ENCODE data around the gene ABHD10. TPM values are rescaled to one million over a fixed set of nuclear protein-coding genes. Genes with fewer than 3 reads are reported as not detected.

Gene ABHD10
- total RNA-seq, 4 donors from 2014 or later: 6.5 to 15.0 (median 12.2) TPM

DNA sequence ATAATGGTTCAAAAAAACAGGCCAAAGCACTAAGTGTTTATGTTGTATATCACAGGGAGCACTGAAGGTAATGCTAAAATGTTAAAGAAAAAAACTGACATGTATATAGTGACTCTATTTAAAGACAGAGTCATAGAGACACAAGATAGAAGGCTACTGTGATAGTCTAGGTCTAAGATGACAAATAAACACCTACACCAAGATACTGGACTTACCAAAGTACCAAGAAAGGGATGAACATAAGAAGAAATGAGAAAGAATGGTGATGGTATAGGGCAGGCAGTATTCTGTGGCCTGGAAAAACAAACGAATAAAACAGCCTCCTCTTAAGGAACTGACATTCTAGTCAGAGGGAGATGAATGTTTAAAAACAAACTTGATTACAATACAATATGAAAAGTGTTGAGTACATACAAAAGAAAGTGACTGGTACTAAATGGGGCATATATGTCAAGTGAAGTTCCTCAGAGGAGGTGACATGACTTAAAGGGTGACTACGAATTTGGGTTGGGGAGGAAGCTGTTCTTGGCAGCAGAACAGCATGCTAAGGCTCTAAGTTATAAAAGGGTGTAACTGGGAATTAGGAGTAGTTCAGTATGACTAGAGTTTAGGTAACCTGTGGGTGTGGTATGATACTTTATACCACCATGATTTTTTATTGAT is 5.9 kb downstream of the ABHD10 start:
- Histone ChIP-seq H3K9me3 (no peaks in the 10 kb centered on the region), H3K27me3 (no peaks in the 10 kb centered on the region), H3K4me3 (no peak overlapping the region), H3K36me3 (peaks cover 0 to 27% (median 15%) of the 10 kb centered on the region in 4 donors), H3K4me1 (peaks cover 10 to 31% (median 18%) of the 10 kb centered on the region in 4 donors), H3K27ac (replicated peaks in 1 of 4) (no peak overlapping the region)
- WGBS: 59% methylated on average over 2 of the region's 2 CpGs
- TF ChIP-seq POLR2A (IDR thresholded peaks at IDR 0.05; ENCODE audit: low read depth) (no peak), CTCF (IDR thresholded peaks at IDR 0.05) (no peak), EP300 (IDR thresholded peaks at IDR 0.05) (no peak), POLR2AphosphoS5 (IDR thresholded peaks at IDR 0.05) (no peak)
- intact Hi-C loops (cut with DNase I): no loop called here
- no peak for DNase-seq (ENCODE audit: extremely low spot score)

- no peak for DNase-seq (ENCODE audit: extremely low spot score)
- Histone ChIP-seq H3K4me3 (no peak overlapping the region), H3K27ac (replicated peaks in 1 of 4) (no peak overlapping the region), H3K4me1 (peaks cover 0 to 11% (median 2%) of the 10 kb centered on the region in 4 donors), H3K36me3 (peaks cover 0 to 34% (median 19%) of the 10 kb centered on the region in 4 donors), H3K9me3 (no peaks in the 10 kb centered on the region), H3K27me3 (no peaks in the 10 kb centered on the region)
- 83% methylated on average over 3 of the region's 3 CpGs for WGBS
- intact Hi-C loops (cut with DNase I): no loop called here
- no peak for TF ChIP-seq POLR2AphosphoS5 (IDR thresholded peaks at IDR 0.05)
- no peak for TF ChIP-seq POLR2A (IDR thresholded peaks at IDR 0.05; ENCODE audit: low read depth)
- TF ChIP-seq EP300 (IDR thresholded peaks at IDR 0.05): no peak
- no peak for TF ChIP-seq CTCF (IDR thresholded peaks at IDR 0.05)
These were observed 8.0 kb downstream of the ABHD10 start for GRCh38 chr3:111986800-111987199.

GRCh38 chr3:111989061-111989678 is 10.3 kb downstream of the ABHD10 start:
- Histone ChIP-seq H3K27me3 (no peaks in the 10 kb centered on the region), H3K36me3 (peaks cover 0 to 48% (median 22%) of the 10 kb centered on the region in 4 donors), H3K9me3 (no peaks in the 10 kb centered on the region), H3K4me1 (peaks cover 0 to 6% (median 0%) of the 10 kb centered on the region in 4 donors), H3K4me3 (no peak overlapping the region), H3K27ac (replicated peaks in 1 of 4) (no peak overlapping the region)
- DNase-seq (ENCODE audit: extremely low spot score): no peak
- TF ChIP-seq POLR2A (IDR thresholded peaks at IDR 0.05; ENCODE audit: low read depth) (no peak), CTCF (IDR thresholded peaks at IDR 0.05) (peak; percentile 47 to 69 (median 55)), EP300 (IDR thresholded peaks at IDR 0.05) (no peak)
- intact Hi-C loops (cut with DNase I): no loop called here
- 74% methylated on average over 3 of the region's 3 CpGs for WGBS

- Histone ChIP-seq H3K36me3 (peaks cover 0 to 30% (median 14%) of the 10 kb centered on the region in 4 donors), H3K4me3 (no peak overlapping the region), H3K27ac (replicated peaks in 1 of 4) (no peak overlapping the region), H3K27me3 (peaks cover 0 to under 1% (median 0%) of the 10 kb centered on the region in 4 donors), H3K4me1 (peaks cover 0 to 6% (median 0%) of the 10 kb centered on the region in 4 donors), H3K9me3 (no peaks in the 10 kb centered on the region)
- DNase-seq (ENCODE audit: extremely low spot score): no peak
- intact Hi-C loops (cut with DNase I): no loop called here
- TF ChIP-seq CTCF (IDR thresholded peaks at IDR 0.05) (no peak), POLR2AphosphoS5 (IDR thresholded peaks at IDR 0.05) (no peak)
- 88% methylated on average over 2 of the region's 2 CpGs for WGBS
These were observed 14.2 kb downstream of the ABHD10 start for GRCh38 chr3:111993038-111993437.
